H9 (cell line): Measurements from ENCODE around the gene BRPF1. TPM values are rescaled to one million over a fixed set of nuclear protein-coding genes. Genes with fewer than 3 reads are reported as not detected.

Source experiments
- DNase-seq: peaks from one replicate; pipeline ENCODE4 v3.0.0-alpha.2; 2017
- H2AFZ ChIP-seq: one replicate; pipeline ENCODE4 v1.6.1; 2013; ENCODE audit warnings: mild to moderate bottlenecking, low read length, control low read depth, moderate library complexity
- H2AK5ac ChIP-seq: 2 replicates; pipeline ENCODE4 v1.6.1; 2013; ENCODE audit warnings: low read length, control low read depth, mixed read lengths; ENCODE audit not compliant: insufficient read length
- H2BK120ac ChIP-seq: one replicate; pipeline ENCODE4 v1.6.1; 2013; ENCODE audit warnings: low read depth, mild to moderate bottlenecking, low read length, control low read depth, inconsistent platforms; ENCODE audit not compliant: poor library complexity, severe bottlenecking
- H2BK12ac ChIP-seq: 2 replicates; pipeline ENCODE4 v1.6.1; 2013; ENCODE audit warnings: low read length, control low read depth, mixed read lengths, low read depth; ENCODE audit not compliant: insufficient read length
- H2BK15ac ChIP-seq: 2 replicates; pipeline ENCODE4 v1.6.1; 2013; ENCODE audit warnings: low read depth, low read length, control low read depth
- H2BK20ac ChIP-seq: one replicate; pipeline ENCODE4 v1.6.1; 2013; ENCODE audit warnings: low read depth, mild to moderate bottlenecking, low read length, control low read depth, inconsistent platforms; ENCODE audit not compliant: poor library complexity, severe bottlenecking
- H2BK5ac ChIP-seq: 2 replicates; pipeline ENCODE4 v1.6.1; 2013; ENCODE audit warnings: low read length, control low read depth, mixed read lengths; ENCODE audit not compliant: insufficient read length
- H3K14ac ChIP-seq: 2 replicates; pipeline ENCODE4 v1.6.1; 2013; ENCODE audit warnings: low read length, control low read depth; ENCODE audit not compliant: insufficient read depth
- H3K18ac ChIP-seq: 2 replicates; pipeline ENCODE4 v1.6.1; 2013; ENCODE audit warnings: low read depth, mild to moderate bottlenecking, mixed read lengths, low read length, control low read depth; ENCODE audit not compliant: insufficient read length
- H3K23ac ChIP-seq: 2 replicates; pipeline ENCODE4 v1.6.1; 2013; ENCODE audit warnings: low read length, control low read depth, mixed read lengths, low read depth; ENCODE audit not compliant: insufficient read length
- H3K23me2 ChIP-seq: 2 replicates; pipeline ENCODE4 v1.6.1; 2013; ENCODE audit warnings: low read depth, mild to moderate bottlenecking, mixed read lengths, low read length, control low read depth; ENCODE audit not compliant: insufficient read length, poor library complexity, severe bottlenecking
- H3K27ac ChIP-seq: 2 replicates; pipeline ENCODE4 v1.5.1; 2013; ENCODE audit warnings: low read length, control low read depth, mixed read lengths, low read depth; ENCODE audit not compliant: insufficient read length
- H3K27me3 ChIP-seq: 2 replicates; pipeline ENCODE4 v1.6.1; 2013; ENCODE audit warnings: low read length, control low read depth, inconsistent platforms; ENCODE audit not compliant: insufficient read depth
- H3K4ac ChIP-seq: 2 replicates; pipeline ENCODE4 v1.6.1; 2013; ENCODE audit warnings: low read depth, mild to moderate bottlenecking, control low read depth, inconsistent platforms, low read length, moderate library complexity
- H3K4me1 ChIP-seq: 2 replicates; pipeline ENCODE4 v1.6.1; 2013; ENCODE audit warnings: low read length, control low read depth, inconsistent platforms; ENCODE audit not compliant: insufficient read depth
- H3K4me2 ChIP-seq: 2 replicates; pipeline ENCODE4 v1.6.1; 2013; ENCODE audit warnings: low read length, control low read depth, mixed read lengths; ENCODE audit not compliant: insufficient read length, insufficient read depth
- H3K56ac ChIP-seq: 2 replicates; pipeline ENCODE4 v1.6.1; 2013; ENCODE audit warnings: low read depth, mild to moderate bottlenecking, mixed read lengths, low read length, control low read depth; ENCODE audit not compliant: insufficient read length
- H3K79me1 ChIP-seq: 2 replicates; pipeline ENCODE4 v1.6.1; 2013; ENCODE audit warnings: low read depth, mild to moderate bottlenecking, moderate library complexity, low read length, control low read depth, inconsistent platforms; ENCODE audit not compliant: insufficient read depth, poor library complexity, severe bottlenecking
- H3K79me2 ChIP-seq: 2 replicates; pipeline ENCODE4 v1.6.1; 2013; ENCODE audit warnings: low read length, control low read depth, inconsistent platforms; ENCODE audit not compliant: insufficient read depth
- H3K9ac ChIP-seq: 2 replicates; pipeline ENCODE4 v1.6.1; 2013; ENCODE audit warnings: low read length, control low read depth, mixed read lengths; ENCODE audit not compliant: insufficient read length; ENCODE audit errors: extremely low read depth
- H3K9me3 ChIP-seq: one replicate; pipeline ENCODE4 v1.6.1; 2013; ENCODE audit warnings: low read depth, low read length, inconsistent platforms; ENCODE audit not compliant: control insufficient read depth
- H3T11ph ChIP-seq: one replicate; pipeline ENCODE4 v1.6.1; 2013; ENCODE audit warnings: mild to moderate bottlenecking, low read length, control low read depth, inconsistent platforms
- H4K20me1 ChIP-seq: one replicate; pipeline ENCODE4 v1.6.1; 2013; ENCODE audit not compliant: control insufficient read depth, insufficient read length, insufficient read depth
- H4K5ac ChIP-seq: 2 replicates; pipeline ENCODE4 v1.6.1; 2013; ENCODE audit warnings: low read depth, mild to moderate bottlenecking, mixed read lengths, low read length, control low read depth; ENCODE audit not compliant: insufficient read length
- H4K8ac ChIP-seq: replicated peaks from 2 replicates; pipeline ENCODE4 v1.6.1; 2013; ENCODE audit warnings: low read length, control low read depth, mixed read lengths, low read depth; ENCODE audit not compliant: insufficient read length
- H4K91ac ChIP-seq: 2 replicates; pipeline ENCODE4 v1.6.1; 2013; ENCODE audit warnings: low read depth, mild to moderate bottlenecking, moderate library complexity, mixed read lengths, low read length, control low read depth; ENCODE audit not compliant: insufficient read length
- H3K27ac Mint-ChIP-seq, 3 experiments: 2 replicates in 2 of 3; 3 replicates in 1 of 3; pipeline ENCODE4 v1.8.0; 2020 to 2021; ENCODE audit warnings: mixed read lengths in 3 of 3, mild to moderate bottlenecking in 1 of 3, moderate library complexity in 1 of 3
- H3K27me3 Mint-ChIP-seq: 2 replicates; pipeline ENCODE4 v1.8.0; 2021; ENCODE audit warnings: low read depth, mild to moderate bottlenecking, moderate library complexity, mixed read lengths
- H3K36me3 Mint-ChIP-seq, 3 experiments: 2 replicates in 2 of 3; 3 replicates in 1 of 3; pipeline ENCODE4 v1.8.0; 2020 to 2021; ENCODE audit warnings: low read depth in 3 of 3, mixed read lengths in 3 of 3; ENCODE audit not compliant: insufficient read depth in 1 of 3
- H3K4me1 Mint-ChIP-seq, 2 experiments: 2 replicates each; pipeline ENCODE4 v1.8.0; 2020; ENCODE audit warnings: mixed read lengths in 2 of 2
- H3K4me3 Mint-ChIP-seq, 2 experiments: 2 replicates in 1 of 2; 3 replicates in 1 of 2; pipeline ENCODE4 v1.8.0; 2020 to 2021; ENCODE audit warnings: mild to moderate bottlenecking in 2 of 2, mixed read lengths in 2 of 2, moderate library complexity in 1 of 2
- H3K9me3 Mint-ChIP-seq, 2 experiments: 2 replicates in 1 of 2; 3 replicates in 1 of 2; pipeline ENCODE4 v1.8.0; 2020; ENCODE audit warnings: mild to moderate bottlenecking in 2 of 2, mixed read lengths in 2 of 2, moderate library complexity in 1 of 2
- WGBS: extraction: QIAGEN DNeasy Blood & Tissue Kit; methylation state at CpG from one replicate; pipeline ENCODE4 v1.1.7; 2013; ENCODE audit warnings: missing lambda C conversion rate, low lambda C conversion rate, mixed read lengths; ENCODE audit not compliant: insufficient read length; ENCODE audit errors: extremely low coverage; 5-methylcytosine and 5-hydroxymethylcytosine counted together
- total RNA-seq: library from RNA; stranded (reverse); gene quantifications from 2 replicates; pipeline ENCODE4 v1.2.1, GENCODE V29; 2021
- TF ChIP-seq, protein P1 (sequence below): fragments of 200-600 bp; sonication (generic); conservative IDR thresholded peaks from 3 replicates; pipeline ENCODE4 v1.8.0; 2021; ENCODE audit warnings: antibody characterized with exemption, mild to moderate bottlenecking

Gene BRPF1
- total RNA-seq, 1 experiment from 2014 or later: 38.6 TPM

DNA sequence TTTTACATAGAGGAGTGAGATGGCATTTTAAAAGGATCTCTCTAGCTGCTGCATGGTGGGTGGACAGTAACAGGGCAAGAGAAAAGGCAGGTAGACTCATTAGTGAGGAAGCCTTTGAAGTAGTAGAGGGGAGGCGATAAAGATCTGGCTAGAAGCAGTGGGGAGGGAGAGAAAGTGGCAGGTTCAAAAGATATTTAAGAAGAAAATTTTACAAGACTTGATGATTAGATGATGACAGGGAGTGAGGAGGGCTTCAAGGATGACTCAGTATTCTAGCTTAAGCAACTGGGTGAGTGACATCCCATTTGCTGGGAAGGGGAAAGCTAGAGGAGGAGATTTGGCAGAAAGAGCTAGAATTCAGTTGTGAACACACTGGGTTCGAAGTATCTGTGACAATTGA lies 3.8 kb upstream of the BRPF1 start:
- TF ChIP-seq, protein P1, sequence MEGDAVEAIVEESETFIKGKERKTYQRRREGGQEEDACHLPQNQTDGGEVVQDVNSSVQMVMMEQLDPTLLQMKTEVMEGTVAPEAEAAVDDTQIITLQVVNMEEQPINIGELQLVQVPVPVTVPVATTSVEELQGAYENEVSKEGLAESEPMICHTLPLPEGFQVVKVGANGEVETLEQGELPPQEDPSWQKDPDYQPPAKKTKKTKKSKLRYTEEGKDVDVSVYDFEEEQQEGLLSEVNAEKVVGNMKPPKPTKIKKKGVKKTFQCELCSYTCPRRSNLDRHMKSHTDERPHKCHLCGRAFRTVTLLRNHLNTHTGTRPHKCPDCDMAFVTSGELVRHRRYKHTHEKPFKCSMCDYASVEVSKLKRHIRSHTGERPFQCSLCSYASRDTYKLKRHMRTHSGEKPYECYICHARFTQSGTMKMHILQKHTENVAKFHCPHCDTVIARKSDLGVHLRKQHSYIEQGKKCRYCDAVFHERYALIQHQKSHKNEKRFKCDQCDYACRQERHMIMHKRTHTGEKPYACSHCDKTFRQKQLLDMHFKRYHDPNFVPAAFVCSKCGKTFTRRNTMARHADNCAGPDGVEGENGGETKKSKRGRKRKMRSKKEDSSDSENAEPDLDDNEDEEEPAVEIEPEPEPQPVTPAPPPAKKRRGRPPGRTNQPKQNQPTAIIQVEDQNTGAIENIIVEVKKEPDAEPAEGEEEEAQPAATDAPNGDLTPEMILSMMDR: no peak
- Histone ChIP-seq H3K23ac (no peak overlapping the region), H2AK5ac (no peak overlapping the region), H3K4me1 (no peaks in the 10 kb centered on the region), H2AFZ (no peak overlapping the region), H3K18ac (no peak overlapping the region), H3K14ac (no peak overlapping the region), H3K79me1 (no peaks in the 10 kb centered on the region), H3K4ac (no peak overlapping the region; the same call in 1 of the 2 replicates), H4K5ac (no peak overlapping the region), H3K23me2 (peaks cover 14% of the 10 kb centered on the region), H4K8ac (no peak overlapping the region), H3K9ac (no peak overlapping the region), H2BK20ac (no peak overlapping the region), H2BK12ac (no peak overlapping the region), H3K27ac (no peak overlapping the region), H3T11ph (no peak overlapping the region), H4K20me1 (no peaks in the 10 kb centered on the region), H2BK120ac (no peak overlapping the region), H3K79me2 (peaks cover 4% of the 10 kb centered on the region; the same call in 1 of the 2 replicates), H3K4me2 (no peak overlapping the region), H3K9me3 (no peaks in the 10 kb centered on the region), H2BK15ac (no peak overlapping the region), H4K91ac (no peak overlapping the region), H2BK5ac (no peak overlapping the region), H3K27me3 (no peaks in the 10 kb centered on the region), H3K56ac (no peak overlapping the region)
- Mint-ChIP-seq H3K4me3 (no peak overlapping the region; a peak in 1 of 5 replicates), H3K27me3 (peaks cover 2% of the 10 kb centered on the region; the same call in 1 of the 2 replicates), H3K27ac (0 out of 7 replicates have a peak overlapping the region, but pooled peaks of 1 of the 3 experiments have one; percentile 15), H3K36me3 (peaks cover 0 to 2% (median 0%) of the 10 kb centered on the region in 3 experiments; a peak in 1 of 7 replicates), H3K4me1 (peaks cover 28 to 34% of the 10 kb centered on the region in 2 experiments), H3K9me3 (no peaks in the 10 kb centered on the region; a peak in 1 of 5 replicates)
- no peak for DNase-seq
- WGBS: no CpG with 5 or more reads among the region's 2 CpGs
